OCI-LY7 (cell line): ENCODE results near the gene CALD1. TPM values are rescaled to one million over a fixed set of nuclear protein-coding genes. Genes with fewer than 3 reads are reported as not detected.

ENCODE experiments used
- BruUV-seq: library from RNA; stranded (reverse); fragments of 400-500 nt; replicated peaks from 2 replicates; lab custom pipeline; 2021; lab: Mats Ljungman, UMichigan
- CTCF ChIA-PET: fragments of 300-600 bp; sonication (Branson Sonifier 250); formaldehyde crosslinking; loops from one replicate; lab custom pipeline; 2022; ENCODE audit warnings: antibody characterized with exemption; ENCODE audit not compliant: unreplicated experiment; lab: Charles Lee
- POLR2A ChIA-PET: fragments of 300-600 bp; sonication (Branson Sonifier 250); formaldehyde crosslinking; loops from one replicate; lab custom pipeline; 2022; ENCODE audit warnings: antibody characterized with exemption; lab: Charles Lee
- DNase-seq: peaks from one replicate; pipeline ENCODE4 v3.0.0-alpha.2; 2015; ENCODE audit warnings: low spot score
- H2AFZ ChIP-seq: fragments of 200-600 bp; sonication (generic), shearing (Covaris generic); 2 replicates; pipeline ENCODE4 v1.6.1; 2014; ENCODE audit warnings: mild to moderate bottlenecking, antibody characterized with exemption, low read length, moderate library complexity
- H3K27ac ChIP-seq: fragments of 200-600 bp; sonication (generic); 2 replicates; pipeline ENCODE4 v1.5.1; 2014; ENCODE audit warnings: mixed run types, low read depth, mild to moderate bottlenecking, moderate library complexity, low read length, inconsistent platforms; ENCODE audit not compliant: poor library complexity, severe bottlenecking
- H3K36me3 ChIP-seq: fragments of 200-600 bp; sonication (generic); 2 replicates; pipeline ENCODE4 v1.6.1; 2014; ENCODE audit warnings: mild to moderate bottlenecking, antibody characterized with exemption, low read length, moderate library complexity, mixed read lengths; ENCODE audit not compliant: insufficient read depth
- H3K4me1 ChIP-seq: fragments of 200-600 bp; sonication (generic); 2 replicates; pipeline ENCODE4 v1.5.1; 2014; ENCODE audit warnings: mild to moderate bottlenecking, low read length; ENCODE audit not compliant: insufficient read depth, poor library complexity, severe bottlenecking
- H3K4me2 ChIP-seq: fragments of 200-600 bp; sonication (generic); 2 replicates; pipeline ENCODE4 v1.6.1; 2014; ENCODE audit warnings: mild to moderate bottlenecking, low read length
- H3K4me3 ChIP-seq: fragments of 200-600 bp; sonication (generic); 2 replicates; pipeline ENCODE4 v1.5.1; 2014; ENCODE audit warnings: mild to moderate bottlenecking, low read depth, low read length; ENCODE audit not compliant: poor library complexity, severe bottlenecking
- H3K79me2 ChIP-seq: fragments of 200-600 bp; sonication (generic); 2 replicates; pipeline ENCODE4 v1.6.1; 2016; ENCODE audit warnings: low read depth, mild to moderate bottlenecking, low read length, moderate library complexity, mixed read lengths; ENCODE audit not compliant: insufficient read depth
- H3K9me2 ChIP-seq: fragments of 200-600 bp; sonication (generic); 2 replicates; pipeline ENCODE4 v1.6.1; 2016; ENCODE audit warnings: mild to moderate bottlenecking, low read length, mixed read lengths; ENCODE audit not compliant: insufficient read depth
- H3K9me3 ChIP-seq: fragments of 200-600 bp; sonication (generic); 2 replicates; pipeline ENCODE4 v1.6.1; 2014; ENCODE audit warnings: mild to moderate bottlenecking, mixed run types, low read length, mixed read lengths
- H4K20me1 ChIP-seq: fragments of 200-600 bp; sonication (generic); 2 replicates; pipeline ENCODE4 v1.6.1; 2014; ENCODE audit warnings: mild to moderate bottlenecking, antibody characterized with exemption, low read length, moderate library complexity, mixed read lengths; ENCODE audit not compliant: insufficient read depth
- EZH2phosphoT487 ChIP-seq: fragments of 200-600 bp; sonication (generic); IDR thresholded peaks from 2 replicates; pipeline ENCODE4 v1.6.1; 2018; ENCODE audit warnings: low read depth, borderline replicate concordance, mild to moderate bottlenecking, mixed run types, antibody characterized with exemption, low read length, moderate library complexity, mixed read lengths
- intact Hi-C: fragments of 100-400 bp; cut with micrococcal nuclease; formaldehyde crosslinking; loops from one replicate; pipeline ENCODE4 v1.10.0; 2022; ENCODE audit not compliant: unreplicated experiment
- total RNA-seq, 2 experiments: library from RNA; depleted of rRNA in 1 of 2; stranded (reverse); fragments of >200 nt in 1 of 2; shearing (Covaris generic) in 1 of 2; gene quantifications; 2 replicates each; pipeline ENCODE4 v1.2.3, GENCODE V29; 2014 to 2022
- TF ChIP-seq, protein P1 (sequence below): fragments of 200-600 bp; sonication (generic); conservative IDR thresholded peaks from 2 replicates; pipeline ENCODE4 v1.5.1; 2014; ENCODE audit warnings: mild to moderate bottlenecking, antibody characterized with exemption, low read length, moderate library complexity, mixed read lengths

The CALD1 gene
- total RNA-seq, 2 experiments from 2014 or later: 0.25 to 0.49 TPM

DNA sequence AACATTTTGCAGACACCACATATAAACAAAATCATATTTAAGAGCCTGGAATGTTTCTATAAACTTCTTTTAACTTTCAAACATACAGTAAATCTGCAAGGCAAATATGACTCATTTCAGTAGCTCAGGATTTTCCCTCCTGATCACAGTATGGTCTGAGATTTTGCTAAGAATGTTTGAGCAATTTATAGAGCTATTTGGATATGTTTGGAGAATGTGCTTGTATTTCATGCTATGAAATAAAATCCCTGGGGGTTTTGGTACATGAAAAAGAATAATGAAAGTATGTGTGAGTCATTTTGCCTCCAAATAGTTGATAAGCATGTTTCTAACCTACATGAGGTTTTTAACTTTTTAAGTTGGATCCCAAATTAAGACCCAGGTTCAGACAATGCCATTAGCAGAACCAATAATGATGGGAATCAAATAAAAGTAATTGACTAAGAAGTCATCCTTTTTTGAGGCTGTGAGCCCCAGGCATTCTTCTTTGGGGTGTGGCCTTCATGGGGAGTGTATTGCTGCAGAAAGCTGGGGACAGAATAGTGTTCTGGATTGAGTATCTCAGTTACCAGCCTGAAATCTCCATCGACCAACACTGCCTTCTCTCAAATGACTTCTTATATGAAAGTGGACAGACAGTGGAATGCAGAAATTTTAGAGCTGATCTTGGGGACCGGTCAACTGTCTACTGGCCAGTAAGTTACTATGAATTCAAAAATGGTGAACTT lies 140.8 kb downstream of the CALD1 start:
- intact Hi-C loops: no loop called here
- ChIA-PET POLR2A (interaction anchor here (0.7 kb wide), 1 partner anchor 57 kb away, joined by 3 read pairs; no protein-coding TSS in a partner anchor), CTCF (no interaction called here)
- no peaks in the 10 kb centered on the region for H3K36me3 ChIP-seq
- H4K20me1 ChIP-seq: no peaks in the 10 kb centered on the region
- H3K9me2 ChIP-seq: no peaks in the 10 kb centered on the region
- BruUV-seq: no TSS peak
- H3K9me3 ChIP-seq: no peaks in the 10 kb centered on the region
- TF ChIP-seq, protein P1, sequence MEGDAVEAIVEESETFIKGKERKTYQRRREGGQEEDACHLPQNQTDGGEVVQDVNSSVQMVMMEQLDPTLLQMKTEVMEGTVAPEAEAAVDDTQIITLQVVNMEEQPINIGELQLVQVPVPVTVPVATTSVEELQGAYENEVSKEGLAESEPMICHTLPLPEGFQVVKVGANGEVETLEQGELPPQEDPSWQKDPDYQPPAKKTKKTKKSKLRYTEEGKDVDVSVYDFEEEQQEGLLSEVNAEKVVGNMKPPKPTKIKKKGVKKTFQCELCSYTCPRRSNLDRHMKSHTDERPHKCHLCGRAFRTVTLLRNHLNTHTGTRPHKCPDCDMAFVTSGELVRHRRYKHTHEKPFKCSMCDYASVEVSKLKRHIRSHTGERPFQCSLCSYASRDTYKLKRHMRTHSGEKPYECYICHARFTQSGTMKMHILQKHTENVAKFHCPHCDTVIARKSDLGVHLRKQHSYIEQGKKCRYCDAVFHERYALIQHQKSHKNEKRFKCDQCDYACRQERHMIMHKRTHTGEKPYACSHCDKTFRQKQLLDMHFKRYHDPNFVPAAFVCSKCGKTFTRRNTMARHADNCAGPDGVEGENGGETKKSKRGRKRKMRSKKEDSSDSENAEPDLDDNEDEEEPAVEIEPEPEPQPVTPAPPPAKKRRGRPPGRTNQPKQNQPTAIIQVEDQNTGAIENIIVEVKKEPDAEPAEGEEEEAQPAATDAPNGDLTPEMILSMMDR: no peak
- no peak for TF ChIP-seq EZH2phosphoT487
- no peaks in the 10 kb centered on the region for H3K4me1 ChIP-seq
- H3K4me2 ChIP-seq: no peak overlapping the region
- H2AFZ ChIP-seq: no peak overlapping the region
- DNase-seq: no peak
- H3K79me2 ChIP-seq: no peaks in the 10 kb centered on the region
- no peak overlapping the region for H3K27ac ChIP-seq
- no peak overlapping the region for H3K4me3 ChIP-seq

DNA sequence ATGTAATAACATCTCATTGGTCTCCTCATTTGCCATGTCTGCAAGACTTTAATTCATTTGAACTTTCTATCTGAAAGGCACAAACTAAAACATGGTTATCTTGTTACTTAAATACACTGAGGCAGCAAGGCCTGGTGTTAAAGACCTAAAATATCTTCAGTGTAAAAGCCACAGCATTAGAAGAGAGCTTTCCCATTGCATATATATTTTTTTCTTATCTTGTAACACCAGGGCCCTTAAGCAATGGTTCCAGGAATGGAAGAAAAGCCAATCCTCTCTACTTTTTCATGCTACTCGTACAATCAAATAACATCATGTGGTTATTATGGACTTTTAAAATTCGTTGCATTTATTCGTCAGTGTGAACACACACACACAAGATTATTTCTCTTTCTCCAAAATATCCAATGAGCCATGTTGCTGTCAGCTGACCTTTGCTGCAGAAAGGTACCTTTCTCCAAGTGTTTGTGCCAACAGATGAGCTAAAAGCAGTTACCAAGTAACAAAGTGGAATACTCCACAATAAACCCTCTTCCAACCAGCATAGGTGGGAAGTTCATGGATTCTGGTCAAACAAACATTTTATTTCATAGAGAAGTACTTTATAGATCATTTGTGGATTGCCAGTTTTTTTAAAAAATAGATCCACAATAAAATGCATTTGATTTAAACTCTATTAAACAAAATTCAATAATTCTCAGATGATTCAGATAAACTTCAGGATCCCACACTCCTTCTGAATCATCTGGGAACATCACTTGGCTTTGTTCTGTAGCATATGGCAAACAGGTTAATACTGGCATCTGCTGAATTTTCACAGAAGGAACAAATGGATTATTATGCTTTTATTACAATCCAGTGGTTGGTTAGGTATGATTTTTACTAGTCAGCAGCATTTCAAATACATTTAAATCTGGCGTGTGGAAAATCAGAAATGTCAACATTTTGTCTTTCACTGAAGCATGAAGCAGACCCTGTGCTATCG lies 143.6 kb downstream of the CALD1 start:
- no peak overlapping the region for H3K4me2 ChIP-seq
- ChIA-PET POLR2A (no interaction called here), CTCF (no interaction called here)
- TF ChIP-seq, protein P1: no peak
- no peak for TF ChIP-seq EZH2phosphoT487
- no peak overlapping the region for H3K4me3 ChIP-seq
- H3K9me2 ChIP-seq: no peaks in the 10 kb centered on the region
- intact Hi-C loops: no loop called here
- H3K9me3 ChIP-seq: no peaks in the 10 kb centered on the region
- H3K79me2 ChIP-seq: no peaks in the 10 kb centered on the region
- BruUV-seq: no TSS peak
- H3K4me1 ChIP-seq: no peaks in the 10 kb centered on the region
- H3K36me3 ChIP-seq: no peaks in the 10 kb centered on the region
- no peak overlapping the region for H2AFZ ChIP-seq
- no peak overlapping the region for H3K27ac ChIP-seq
- no peak for DNase-seq
- no peaks in the 10 kb centered on the region for H4K20me1 ChIP-seq
